DND-41 (cell line): ENCODE results near the gene PAX6.

ENCODE experiments used
- CTCF ChIP-seq: IDR thresholded peaks from 2 replicates; pipeline ENCODE4 v1.5.1; 2012; ENCODE audit warnings: borderline replicate concordance, low read length, moderate library complexity, mild to moderate bottlenecking; ENCODE audit not compliant: poor library complexity, severe bottlenecking; ENCODE audit errors: extremely low read depth
- EZH2 ChIP-seq: IDR thresholded peaks from 3 replicates; pipeline ENCODE4 v1.6.1; 2012; ENCODE audit warnings: borderline replicate concordance, low read depth, mild to moderate bottlenecking, moderate library complexity, low read length, inconsistent platforms; ENCODE audit not compliant: severe bottlenecking

GRCh38 chr11:31806928-31807798, 4.0 kb downstream of the PAX6 start:
- TF ChIP-seq CTCF: no peak
- TF ChIP-seq EZH2: no peak
